Suprapubic skin (tissue), 4 donors: ENCODE results near the gene EHD3. TPM values are rescaled to one million over a fixed set of nuclear protein-coding genes. Genes with fewer than 3 reads are reported as not detected.

Experiments used
- DNase-seq, 2 donors: peaks; one replicate each; pipeline ENCODE4 v3.0.0-alpha.2; 2019; ENCODE audit warnings: low spot score in 2 of 2
- H3K27ac ChIP-seq: fragments of 200-600 bp; sonication (generic); one replicate; pipeline ENCODE4 v1.5.1; 2019
- H3K27me3 ChIP-seq: fragments of 200-600 bp; sonication (generic); one replicate; pipeline ENCODE4 v1.5.1; 2019
- H3K36me3 ChIP-seq: fragments of 200-600 bp; sonication (generic); one replicate; pipeline ENCODE4 v1.5.1; 2019
- H3K4me1 ChIP-seq: fragments of 200-600 bp; sonication (generic); one replicate; pipeline ENCODE4 v1.5.1; 2019
- H3K4me3 ChIP-seq: fragments of 200-600 bp; sonication (generic); one replicate; pipeline ENCODE4 v1.5.1; 2019; ENCODE audit warnings: mild to moderate bottlenecking
- H3K9me3 ChIP-seq: fragments of 200-600 bp; sonication (generic); one replicate; pipeline ENCODE4 v1.5.1; 2019
- EP300 ChIP-seq: sonication (generic); formaldehyde crosslinking; IDR thresholded peaks from one replicate; pipeline ENCODE4 v1.6.1; 2017; ENCODE audit warnings: antibody characterized with exemption
- POLR2A ChIP-seq, 2 donors: fragments of 450-650 bp; IDR thresholded peaks; one replicate each; pipeline ENCODE4 v1.6.1; 2017; ENCODE audit warnings: antibody characterized with exemption in 2 of 2, mild to moderate bottlenecking in 2 of 2, moderate library complexity in 2 of 2
- POLR2AphosphoS5 ChIP-seq, 3 donors: sonication (generic); formaldehyde crosslinking; IDR thresholded peaks; one replicate each; pipeline ENCODE4 v1.6.1; 2017; ENCODE audit warnings: antibody characterized with exemption in 3 of 3
- WGBS: methylation state at CpG from one replicate; pipeline ENCODE4 v1.1.5; 2018; 5-methylcytosine and 5-hydroxymethylcytosine counted together
- total RNA-seq, 4 donors: library from RNA; depleted of rRNA; stranded (reverse); fragments of >200 nt; gene quantifications; one replicate each; pipeline ENCODE4 v1.1.0, GENCODE V29; 2016
- TF ChIP-seq, protein P1 (sequence below), 2 donors: fragments of 200-600 bp in 1 of 2; fragments of 450-650 bp in 1 of 2; sonication (generic) in 1 of 2; IDR thresholded peaks; one replicate each; pipeline ENCODE4 v1.5.1; 2016 to 2019; ENCODE audit warnings: antibody characterized with exemption in 2 of 2, mild to moderate bottlenecking in 1 of 2, moderate library complexity in 1 of 2

The EHD3 gene
- total RNA-seq, 4 donors from 2014 or later, result 3.9 to 7.0 (median 5.2) TPM

DNA sequence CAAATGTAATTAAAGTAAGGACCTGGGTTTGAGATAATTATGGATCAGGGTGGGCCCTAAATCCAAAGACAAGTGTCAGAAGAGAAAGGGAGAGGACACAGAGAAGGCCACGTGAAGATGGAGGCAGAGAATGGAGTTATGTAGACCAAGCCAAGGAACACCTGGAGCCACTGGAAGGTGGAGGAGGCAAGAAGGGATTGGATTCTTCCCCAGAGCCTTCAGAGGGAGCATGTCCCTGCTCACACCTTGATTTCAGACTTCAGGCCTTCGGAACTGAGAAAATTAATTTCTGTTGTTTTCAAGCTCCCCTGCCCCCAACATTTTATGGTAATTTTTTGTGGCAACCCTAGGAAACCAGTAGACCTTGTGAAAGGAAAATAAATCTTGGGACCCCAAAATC is 36.3 kb upstream of the EHD3 start:
- Histone ChIP-seq H3K27ac (no peak overlapping the region), H3K4me3 (no peak overlapping the region), H3K4me1 (no peaks in the 10 kb centered on the region), H3K27me3 (no peaks in the 10 kb centered on the region), H3K36me3 (no peaks in the 10 kb centered on the region), H3K9me3 (no peaks in the 10 kb centered on the region)
- 83% methylated on average over 2 of the region's 2 CpGs for WGBS
- no peak for TF ChIP-seq EP300
- no peak for TF ChIP-seq POLR2A (IDR thresholded peaks at IDR 0.05)
- TF ChIP-seq, protein P1, sequence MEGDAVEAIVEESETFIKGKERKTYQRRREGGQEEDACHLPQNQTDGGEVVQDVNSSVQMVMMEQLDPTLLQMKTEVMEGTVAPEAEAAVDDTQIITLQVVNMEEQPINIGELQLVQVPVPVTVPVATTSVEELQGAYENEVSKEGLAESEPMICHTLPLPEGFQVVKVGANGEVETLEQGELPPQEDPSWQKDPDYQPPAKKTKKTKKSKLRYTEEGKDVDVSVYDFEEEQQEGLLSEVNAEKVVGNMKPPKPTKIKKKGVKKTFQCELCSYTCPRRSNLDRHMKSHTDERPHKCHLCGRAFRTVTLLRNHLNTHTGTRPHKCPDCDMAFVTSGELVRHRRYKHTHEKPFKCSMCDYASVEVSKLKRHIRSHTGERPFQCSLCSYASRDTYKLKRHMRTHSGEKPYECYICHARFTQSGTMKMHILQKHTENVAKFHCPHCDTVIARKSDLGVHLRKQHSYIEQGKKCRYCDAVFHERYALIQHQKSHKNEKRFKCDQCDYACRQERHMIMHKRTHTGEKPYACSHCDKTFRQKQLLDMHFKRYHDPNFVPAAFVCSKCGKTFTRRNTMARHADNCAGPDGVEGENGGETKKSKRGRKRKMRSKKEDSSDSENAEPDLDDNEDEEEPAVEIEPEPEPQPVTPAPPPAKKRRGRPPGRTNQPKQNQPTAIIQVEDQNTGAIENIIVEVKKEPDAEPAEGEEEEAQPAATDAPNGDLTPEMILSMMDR (IDR thresholded peaks at IDR 0.05), result no peak
- no peak for TF ChIP-seq POLR2AphosphoS5 (IDR thresholded peaks at IDR 0.05)
- DNase-seq, result no peak

DNA sequence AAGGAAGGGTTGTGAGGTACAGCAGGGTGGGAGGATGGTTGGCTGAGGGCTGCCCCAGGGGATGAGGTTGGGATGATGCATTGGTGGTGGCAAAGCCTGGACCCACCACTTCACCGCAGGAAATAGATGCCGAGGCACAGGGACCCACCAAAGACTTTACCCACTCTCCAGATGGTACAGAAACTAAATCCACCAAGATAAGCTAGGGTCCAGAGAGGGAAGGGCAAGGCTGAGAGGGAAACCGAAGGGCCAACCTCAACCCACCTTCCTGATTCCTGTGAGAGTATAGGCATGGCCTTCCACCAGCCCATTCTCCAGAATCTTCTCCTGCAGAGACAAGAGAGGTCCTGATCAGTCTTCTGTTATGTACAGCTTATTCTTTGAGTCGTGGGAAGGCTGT is 34.7 kb upstream of the EHD3 start:
- Histone ChIP-seq H3K27ac (no peak overlapping the region), H3K36me3 (no peaks in the 10 kb centered on the region), H3K4me3 (no peak overlapping the region), H3K9me3 (no peaks in the 10 kb centered on the region), H3K27me3 (no peaks in the 10 kb centered on the region), H3K4me1 (no peaks in the 10 kb centered on the region)
- WGBS, result 66% methylated on average over 4 of the region's 4 CpGs
- TF ChIP-seq EP300 (no peak), POLR2AphosphoS5 (IDR thresholded peaks at IDR 0.05) (no peak), POLR2A (IDR thresholded peaks at IDR 0.05) (no peak)
- TF ChIP-seq, protein P1 (IDR thresholded peaks at IDR 0.05), result no peak
- DNase-seq, result no peak

DNA sequence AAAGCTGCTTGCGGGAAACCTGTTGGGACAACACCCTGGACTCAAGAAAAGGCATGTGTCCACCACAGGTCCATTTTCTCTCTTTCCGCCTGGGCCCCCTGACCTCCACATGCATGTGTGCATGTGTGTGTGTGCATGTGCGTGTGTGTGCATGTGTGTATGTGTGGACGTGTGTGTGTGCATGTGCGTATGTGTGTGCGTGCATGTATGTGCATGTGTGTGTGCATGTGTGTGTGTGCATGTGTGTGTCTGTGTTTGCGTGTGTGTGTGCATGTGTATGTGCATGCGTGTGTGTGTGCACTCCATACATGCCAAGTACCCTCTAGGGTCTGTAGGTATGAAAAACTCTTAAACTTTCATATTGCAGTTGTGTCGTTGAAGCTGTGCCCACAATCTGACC is 33.0 kb upstream of the EHD3 start:
- TF ChIP-seq, protein P1 (IDR thresholded peaks at IDR 0.05), result no peak
- no peak for TF ChIP-seq POLR2AphosphoS5 (IDR thresholded peaks at IDR 0.05)
- TF ChIP-seq POLR2A (IDR thresholded peaks at IDR 0.05), result no peak
- TF ChIP-seq EP300, result no peak
- H3K4me1 ChIP-seq, result no peaks in the 10 kb centered on the region
- no peak overlapping the region for H3K4me3 ChIP-seq
- no peak overlapping the region for H3K27ac ChIP-seq
- no peak for DNase-seq
- no peaks in the 10 kb centered on the region for H3K36me3 ChIP-seq
- H3K27me3 ChIP-seq, result peaks cover 6% of the 10 kb centered on the region
- 85% methylated on average over 9 of the region's 9 CpGs for WGBS
- no peaks in the 10 kb centered on the region for H3K9me3 ChIP-seq

DNA sequence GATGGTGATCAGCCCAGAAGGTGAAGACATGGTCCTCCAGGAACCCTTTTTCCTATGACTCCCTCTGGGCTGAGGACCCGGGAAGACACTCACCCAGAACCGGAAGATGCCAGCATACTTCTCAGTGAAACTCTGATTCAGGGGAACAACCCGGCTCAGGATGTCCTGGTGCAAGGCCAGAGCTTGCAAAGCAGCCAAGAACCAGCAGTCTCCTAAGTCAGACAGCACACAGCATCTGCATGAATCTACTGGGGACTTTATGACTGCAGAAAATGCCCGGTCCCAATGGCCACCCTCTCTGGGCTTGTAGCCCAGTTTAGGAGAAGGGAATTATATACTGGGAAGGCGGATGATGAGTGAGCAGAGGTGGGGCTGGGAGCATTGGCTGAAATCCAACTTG is 31.9 kb upstream of the EHD3 start:
- TF ChIP-seq, protein P1 (IDR thresholded peaks at IDR 0.05), result no peak
- TF ChIP-seq POLR2A (IDR thresholded peaks at IDR 0.05) (no peak), POLR2AphosphoS5 (IDR thresholded peaks at IDR 0.05) (no peak), EP300 (no peak)
- no peak for DNase-seq
- Histone ChIP-seq H3K4me3 (no peak overlapping the region), H3K27me3 (peaks cover 6% of the 10 kb centered on the region), H3K27ac (no peak overlapping the region), H3K9me3 (no peaks in the 10 kb centered on the region), H3K36me3 (no peaks in the 10 kb centered on the region), H3K4me1 (no peaks in the 10 kb centered on the region)
- 89% methylated on average over 5 of the region's 5 CpGs for WGBS

DNA sequence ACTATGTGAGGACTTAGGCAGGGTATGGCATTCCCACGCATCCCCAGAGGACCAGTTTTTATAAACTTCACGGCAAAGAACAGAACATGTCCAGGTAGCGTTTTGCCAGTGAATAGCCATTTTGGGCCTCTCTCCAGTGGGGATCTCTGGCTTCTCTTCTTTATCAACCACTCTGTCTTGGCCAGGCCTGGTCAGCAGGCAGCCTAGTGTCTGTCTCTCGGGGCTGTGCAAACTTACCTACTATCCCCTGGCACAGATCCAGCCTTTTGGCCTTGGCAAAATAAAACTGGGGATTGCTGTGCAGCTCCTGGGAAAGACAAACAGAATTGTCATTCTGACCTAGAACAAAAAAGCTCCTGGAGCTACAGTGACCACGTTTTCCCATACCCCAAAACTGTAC is 31.1 kb upstream of the EHD3 start:
- Histone ChIP-seq H3K4me3 (no peak overlapping the region), H3K9me3 (no peaks in the 10 kb centered on the region), H3K27ac (no peak overlapping the region), H3K4me1 (no peaks in the 10 kb centered on the region), H3K27me3 (peaks cover 6% of the 10 kb centered on the region), H3K36me3 (no peaks in the 10 kb centered on the region)
- no peak for DNase-seq
- TF ChIP-seq POLR2A (IDR thresholded peaks at IDR 0.05) (no peak), POLR2AphosphoS5 (IDR thresholded peaks at IDR 0.05) (no peak), EP300 (no peak)
- TF ChIP-seq, protein P1 (IDR thresholded peaks at IDR 0.05), result no peak
- 88% methylated on average over 5 of the region's 5 CpGs for WGBS
